ENCODE measurements around the gene EBF3. TPM values are rescaled to one million over a fixed set of nuclear protein-coding genes. Genes with fewer than 3 reads are reported as not detected.

The EBF3 gene
- total RNA-seq, 1 donor from 2014 or later, result 544 TPM

- DNase-seq, result peak; percentile 13
- no peak for TF ChIP-seq CTCF (IDR thresholded peaks at IDR 0.05; ENCODE audit: partially characterized antibody, unreplicated experiment)
- Mint-ChIP-seq H3K27me3 (ENCODE audit: unreplicated experiment) (peaks cover 36% of the 10 kb centered on the region), H3K4me1 (ENCODE audit: low read depth, unreplicated experiment) (peaks cover 71% of the 10 kb centered on the region), H3K36me3 (ENCODE audit: unreplicated experiment) (peaks cover 5% of the 10 kb centered on the region), H3K9me3 (ENCODE audit: unreplicated experiment) (peaks cover 37% of the 10 kb centered on the region), H3K4me3 (ENCODE audit: unreplicated experiment) (peak overlapping the region; percentile 77), H3K27ac (ENCODE audit: unreplicated experiment) (no peak overlapping the region)
Observed at GRCh38 chr10:129940617-129941198, 23.4 kb downstream of the EBF3 start.

- H3K4me1 Mint-ChIP-seq (ENCODE audit: low read depth, unreplicated experiment), result peaks cover 71% of the 10 kb centered on the region
Observed at GRCh38 chr10:129939416-129940275, 24.4 kb downstream of the EBF3 start.

GRCh38 chr10:129938460-129938859 lies 25.6 kb downstream of the EBF3 start:
- H3K27me3 Mint-ChIP-seq (ENCODE audit: unreplicated experiment), result peaks cover 38% of the 10 kb centered on the region
- H3K9me3 Mint-ChIP-seq (ENCODE audit: unreplicated experiment), result peaks cover 41% of the 10 kb centered on the region
- peaks cover 69% of the 10 kb centered on the region for H3K4me1 Mint-ChIP-seq (ENCODE audit: low read depth, unreplicated experiment)
- DNase-seq, result no peak
- no peak overlapping the region for H3K27ac Mint-ChIP-seq (ENCODE audit: unreplicated experiment)
- peaks cover 5% of the 10 kb centered on the region for H3K36me3 Mint-ChIP-seq (ENCODE audit: unreplicated experiment)
- H3K4me3 Mint-ChIP-seq (ENCODE audit: unreplicated experiment), result peak overlapping the region; percentile 63
- no peak for TF ChIP-seq CTCF (IDR thresholded peaks at IDR 0.05; ENCODE audit: partially characterized antibody, unreplicated experiment)

More at GRCh38 chr10:129939416-129940275, 24.4 kb downstream of the EBF3 start:
- peak overlapping the region; percentile 79 for H3K27ac Mint-ChIP-seq (ENCODE audit: unreplicated experiment)
- peaks cover 39% of the 10 kb centered on the region for H3K9me3 Mint-ChIP-seq (ENCODE audit: unreplicated experiment)
- H3K27me3 Mint-ChIP-seq (ENCODE audit: unreplicated experiment), result peaks cover 36% of the 10 kb centered on the region
- H3K4me3 Mint-ChIP-seq (ENCODE audit: unreplicated experiment), result peak overlapping the region; percentile 77
- DNase-seq, result peak; percentile 15
- no peak for TF ChIP-seq CTCF (IDR thresholded peaks at IDR 0.05; ENCODE audit: partially characterized antibody, unreplicated experiment)
- peaks cover 5% of the 10 kb centered on the region for H3K36me3 Mint-ChIP-seq (ENCODE audit: unreplicated experiment)

GRCh38 chr10:129937351-129937751 lies 26.7 kb downstream of the EBF3 start:
- DNase-seq, result peak; percentile 7
- Mint-ChIP-seq H3K27ac (ENCODE audit: unreplicated experiment) (peak overlapping the region; percentile 77), H3K36me3 (ENCODE audit: unreplicated experiment) (peaks cover 5% of the 10 kb centered on the region), H3K9me3 (ENCODE audit: unreplicated experiment) (peaks cover 45% of the 10 kb centered on the region), H3K27me3 (ENCODE audit: unreplicated experiment) (peaks cover 43% of the 10 kb centered on the region), H3K4me1 (ENCODE audit: low read depth, unreplicated experiment) (peaks cover 72% of the 10 kb centered on the region), H3K4me3 (ENCODE audit: unreplicated experiment) (peak overlapping the region; percentile 42)
- no peak for TF ChIP-seq CTCF (IDR thresholded peaks at IDR 0.05; ENCODE audit: partially characterized antibody, unreplicated experiment)

- H3K36me3 Mint-ChIP-seq (ENCODE audit: unreplicated experiment), result peaks cover 5% of the 10 kb centered on the region
- TF ChIP-seq CTCF (IDR thresholded peaks at IDR 0.05; ENCODE audit: partially characterized antibody, unreplicated experiment), result no peak
- no peak for DNase-seq
- H3K27me3 Mint-ChIP-seq (ENCODE audit: unreplicated experiment), result peaks cover 45% of the 10 kb centered on the region
- H3K4me3 Mint-ChIP-seq (ENCODE audit: unreplicated experiment), result no peak overlapping the region
- peaks cover 72% of the 10 kb centered on the region for H3K4me1 Mint-ChIP-seq (ENCODE audit: low read depth, unreplicated experiment)
- peaks cover 42% of the 10 kb centered on the region for H3K9me3 Mint-ChIP-seq (ENCODE audit: unreplicated experiment)
- H3K27ac Mint-ChIP-seq (ENCODE audit: unreplicated experiment), result no peak overlapping the region
Observed at GRCh38 chr10:129936923-129937300, 27.2 kb downstream of the EBF3 start.

Measured in glutamatergic neuron (in vitro differentiated cells).